ENCODE results near the gene NABP2. TPM values are rescaled to one million over a fixed set of nuclear protein-coding genes. Genes with fewer than 3 reads are reported as not detected.

Gene NABP2
- polyA plus RNA-seq, 2 of the 4 experiments (the other 2 are of a cell fraction), result 64.1 to 86.7 TPM

- TF ChIP-seq, protein P1, sequence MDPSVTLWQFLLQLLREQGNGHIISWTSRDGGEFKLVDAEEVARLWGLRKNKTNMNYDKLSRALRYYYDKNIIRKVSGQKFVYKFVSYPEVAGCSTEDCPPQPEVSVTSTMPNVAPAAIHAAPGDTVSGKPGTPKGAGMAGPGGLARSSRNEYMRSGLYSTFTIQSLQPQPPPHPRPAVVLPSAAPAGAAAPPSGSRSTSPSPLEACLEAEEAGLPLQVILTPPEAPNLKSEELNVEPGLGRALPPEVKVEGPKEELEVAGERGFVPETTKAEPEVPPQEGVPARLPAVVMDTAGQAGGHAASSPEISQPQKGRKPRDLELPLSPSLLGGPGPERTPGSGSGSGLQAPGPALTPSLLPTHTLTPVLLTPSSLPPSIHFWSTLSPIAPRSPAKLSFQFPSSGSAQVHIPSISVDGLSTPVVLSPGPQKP (IDR thresholded peaks at IDR 0.05; ENCODE audit: low read depth, low read length), result no peak
- no peak for TF ChIP-seq CBX2 (IDR thresholded peaks at IDR 0.05; ENCODE audit: borderline replicate concordance, low read depth)
- no peak for TF ChIP-seq MAZ (IDR thresholded peaks at IDR 0.05; ENCODE audit: borderline replicate concordance, low read depth, low read length)
- no peak for TF ChIP-seq RCOR1 (IDR thresholded peaks at IDR 0.05; ENCODE audit: low read depth, low read length)
- no peak for TF ChIP-seq ZNF302 (CRISPR knock-in tag; IDR thresholded peaks at IDR 0.05)
Measured at GRCh38 chr12:56241424-56242303, 17.5 kb downstream of the NABP2 start (continued).

DNA sequence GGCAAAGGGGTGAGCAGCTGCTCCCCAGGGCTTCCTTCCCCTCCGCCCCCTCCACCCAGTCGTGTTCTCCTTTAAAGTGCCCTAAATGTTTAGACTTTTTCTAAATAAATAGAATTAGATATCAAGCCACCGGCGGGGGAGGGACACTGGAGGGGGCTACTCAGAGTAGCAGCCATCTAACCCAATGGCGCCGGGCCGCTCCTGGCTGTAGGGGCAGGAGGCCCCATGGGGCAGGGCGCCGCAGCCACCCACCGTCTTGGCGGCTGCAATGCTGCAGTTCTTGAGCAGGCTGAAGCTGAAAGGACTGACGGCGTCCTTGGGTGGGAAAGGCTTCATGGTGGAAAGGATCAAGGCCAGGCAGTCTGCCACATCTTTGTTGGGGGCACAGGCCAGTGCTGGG, 18.8 kb downstream of the NABP2 start:
- no peak overlapping the region for H3K4me2 ChIP-seq
- H3K9me3 ChIP-seq, result no peaks in the 10 kb centered on the region
- peaks cover 19% of the 10 kb centered on the region for H3K4me1 ChIP-seq
- POLR2A ChIA-PET, result no interaction called here
- DNase-seq (ENCODE audit: low read depth in 1 of 2, low spot score in 1 of 2) (no peak), FAIRE-seq (no peak), ATAC-seq (no peak)
- peak overlapping the region in 1 of 2 experiments; percentile 59; a peak in 1 of 6 replicates for H3K27ac ChIP-seq
- 82% methylated on average over 13 of the region's 13 CpGs for WGBS (ENCODE audit: missing lambda C conversion rate)
- CTCF ChIA-PET, result interaction anchor here (0.5 to 2.5 kb wide), 6 partner anchors 9 to 337 kb away, joined by 3 to 15 read pairs (median 3); partner anchors contain the start of genes ANKRD52 and SMARCC2
- no peak overlapping the region for H3K4me3 ChIP-seq
- TF ChIP-seq ZC3H11A (IDR thresholded peaks at IDR 0.05) (no peak), CBX8 (IDR thresholded peaks at IDR 0.05) (no peak), JUNB (IDR thresholded peaks at IDR 0.05) (no peak), HOXB5 (CRISPR knock-in tag; IDR thresholded peaks at IDR 0.05) (no peak), KDM1A (IDR thresholded peaks at IDR 0.05; ENCODE audit: low read depth) (no peak), JUN (IDR thresholded peaks at IDR 0.05) (no peak), MAZ (IDR thresholded peaks at IDR 0.05; ENCODE audit: borderline replicate concordance, low read depth, low read length) (no peak), HOXA7 (CRISPR knock-in tag; IDR thresholded peaks at IDR 0.05) (no peak), KDM5A (IDR thresholded peaks at IDR 0.05) (no peak), HDAC2 (IDR thresholded peaks at IDR 0.05) (no peak), ATOH8 (CRISPR knock-in tag; IDR thresholded peaks at IDR 0.05; ENCODE audit: low read depth) (no peak), RARB (CRISPR knock-in tag; IDR thresholded peaks at IDR 0.05) (no peak), RCOR1 (IDR thresholded peaks at IDR 0.05; ENCODE audit: low read depth, low read length) (no peak), SREBF2 (IDR thresholded peaks at IDR 0.05) (no peak), POLR2A (IDR thresholded peaks at IDR 0.05; ENCODE audit: low read length) (no peak), GATA3 (IDR thresholded peaks at IDR 0.05; ENCODE audit: borderline replicate concordance) (no peak), TFCP2L1 (CRISPR knock-in tag; IDR thresholded peaks at IDR 0.05) (no peak), POLR2AphosphoS2 (conservative IDR thresholded peaks at IDR 0.05; ENCODE audit: low read length) (no peak), TP53 (CRISPR knock-in tag; IDR thresholded peaks at IDR 0.05) (no peak), CHD2 (IDR thresholded peaks at IDR 0.05; ENCODE audit: low read length, partially characterized antibody) (no peak)

DNA sequence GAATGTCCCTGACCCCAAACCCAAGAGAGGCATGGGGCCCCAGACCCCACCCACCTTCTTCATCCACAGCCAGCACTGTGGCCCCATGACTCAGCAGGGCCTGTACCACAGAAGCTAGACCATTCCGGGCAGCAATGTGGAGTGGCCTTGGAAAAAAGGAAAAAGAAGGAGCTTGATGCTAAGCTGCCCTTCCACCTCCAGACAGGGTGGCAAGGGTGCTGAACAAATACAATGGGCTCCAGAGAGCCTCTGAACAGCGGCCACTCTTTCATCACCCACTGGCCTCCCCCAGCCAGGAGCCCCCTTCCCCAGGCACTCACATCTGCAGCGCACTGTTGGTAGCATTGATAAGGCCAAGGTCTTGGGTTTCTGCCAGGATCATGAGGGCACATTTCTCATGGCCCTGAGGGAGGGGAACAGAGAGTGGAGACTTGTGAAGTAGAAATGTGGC, 19.6 kb downstream of the NABP2 start:
- Histone ChIP-seq H3K27ac (peak overlapping the region; percentile 13 to 59; a peak in 2 of 6 replicates), H3K4me3 (no peak overlapping the region), H3K4me2 (no peak overlapping the region), H3K4me1 (peaks cover 19% of the 10 kb centered on the region), H3K9me3 (no peaks in the 10 kb centered on the region)
- CTCF ChIA-PET, result interaction anchor here (1.2 to 8.4 kb wide), 5 partner anchors 7 to 16 kb away, joined by 3 to 101 read pairs (median 4); partner anchors contain the start of gene ANKRD52
- 59% methylated on average over 3 of the region's 3 CpGs for WGBS (ENCODE audit: missing lambda C conversion rate)
- peak in 1 of 2 experiments; percentile 12; a peak in 3 of 6 replicates for ATAC-seq
- DNase-seq (ENCODE audit: low read depth in 1 of 2, low spot score in 1 of 2), result no peak
- TF ChIP-seq ZC3H11A (IDR thresholded peaks at IDR 0.05) (no peak), HES2 (IDR thresholded peaks at IDR 0.05) (no peak), BHLHE40 (IDR thresholded peaks at IDR 0.05; ENCODE audit: low read depth, low read length) (no peak), MAZ (IDR thresholded peaks at IDR 0.05; ENCODE audit: borderline replicate concordance, low read depth, low read length) (no peak), ZNF302 (CRISPR knock-in tag; IDR thresholded peaks at IDR 0.05) (no peak), SMC3 (IDR thresholded peaks at IDR 0.05) (no peak), RCOR1 (IDR thresholded peaks at IDR 0.05; ENCODE audit: low read depth, low read length) (no peak), CBX8 (IDR thresholded peaks at IDR 0.05) (no peak), ESRRA (IDR thresholded peaks at IDR 0.05; ENCODE audit: borderline replicate concordance, low read length) (no peak), HOXB5 (CRISPR knock-in tag; IDR thresholded peaks at IDR 0.05) (no peak), EP300 (IDR thresholded peaks at IDR 0.05) (no peak), MAFK (IDR thresholded peaks at IDR 0.05; ENCODE audit: partially characterized antibody) (no peak), RFX5 (IDR thresholded peaks at IDR 0.05) (no peak)
- TF ChIP-seq, protein P2, sequence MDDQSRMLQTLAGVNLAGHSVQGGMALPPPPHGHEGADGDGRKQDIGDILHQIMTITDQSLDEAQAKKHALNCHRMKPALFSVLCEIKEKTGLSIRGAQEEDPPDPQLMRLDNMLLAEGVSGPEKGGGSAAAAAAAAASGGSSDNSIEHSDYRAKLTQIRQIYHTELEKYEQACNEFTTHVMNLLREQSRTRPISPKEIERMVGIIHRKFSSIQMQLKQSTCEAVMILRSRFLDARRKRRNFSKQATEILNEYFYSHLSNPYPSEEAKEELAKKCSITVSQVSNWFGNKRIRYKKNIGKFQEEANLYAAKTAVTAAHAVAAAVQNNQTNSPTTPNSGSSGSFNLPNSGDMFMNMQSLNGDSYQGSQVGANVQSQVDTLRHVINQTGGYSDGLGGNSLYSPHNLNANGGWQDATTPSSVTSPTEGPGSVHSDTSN (IDR thresholded peaks at IDR 0.05), result no peak
- POLR2A ChIA-PET, result no interaction called here
- FAIRE-seq, result no peak
